A549 (cell line): ENCODE measurements around the gene SNX25.

ENCODE experiments used
- CTCF ChIP-seq: fragments of >200 bp; sonication (Bioruptor Twin); formaldehyde crosslinking; IDR thresholded peaks from 3 replicates; pipeline ENCODE4 v1.5.1; 2016
- JUN ChIP-seq, 2 experiments: fragments of >200 bp; sonication (Bioruptor Twin); formaldehyde crosslinking; IDR thresholded peaks; 2 replicates in 1 of 2; 3 replicates in 1 of 2; pipeline ENCODE4 v1.6.1; 2016 to 2017
- POLR2A ChIP-seq: IDR thresholded peaks from 2 replicates; pipeline ENCODE4 v1.6.1; 2012; ENCODE audit warnings: mild to moderate bottlenecking, low read length
- RAD21 ChIP-seq, 2 experiments: fragments of >200 bp in 1 of 2; sonication (Bioruptor Twin) in 1 of 2; formaldehyde crosslinking in 1 of 2; IDR thresholded peaks in 1 of 2; conservative IDR thresholded peaks in 1 of 2; 2 replicates in 1 of 2; 3 replicates in 1 of 2; pipeline ENCODE4 v1.6.1; 2012 to 2018; ENCODE audit warnings: inconsistent platforms in 1 of 2
- RFX5 ChIP-seq: fragments of 450-650 bp; IDR thresholded peaks from 2 replicates; pipeline ENCODE4 v1.7.1; 2014; ENCODE audit warnings: antibody characterized with exemption, mild to moderate bottlenecking, moderate library complexity
- TP53 ChIP-seq: fragments of 250-450 bp; sonication (Bioruptor Pico); IDR thresholded peaks from 2 replicates; pipeline ENCODE4 v1.5.0; 2021; ENCODE audit warnings: mild to moderate bottlenecking, moderate library complexity
- USF2 ChIP-seq: fragments of 450-650 bp; IDR thresholded peaks from 2 replicates; pipeline ENCODE4 v1.6.1; 2014; ENCODE audit warnings: antibody characterized with exemption

GRCh38 chr4:185293202-185293601, 83.8 kb downstream of the SNX25 start:
- no peak for TF ChIP-seq JUN (IDR thresholded peaks at IDR 0.05)
- TF ChIP-seq POLR2A = no peak
- TF ChIP-seq TP53 (CRISPR knock-in tag) = no peak
- no peak for TF ChIP-seq CTCF
- TF ChIP-seq RAD21 (conservative IDR thresholded peaks at IDR 0.05 in 1 of 2, IDR thresholded peaks at IDR 0.05 in 1 of 2) = no peak
- no peak for TF ChIP-seq USF2
- no peak for TF ChIP-seq RFX5
